Measurements from ENCODE around the gene AGPAT1. TPM values are rescaled to one million over a fixed set of nuclear protein-coding genes. Genes with fewer than 3 reads are reported as not detected.
A peak's percentile ranks its signal among the peaks of the same experiment; 100 is the strongest.

Gene AGPAT1
- total and polyA plus RNA-seq, 2 of the 13 experiments (the other 11 are each of a cell fraction or from before 2014, with no cell fraction given): 51.3 to 139 TPM

DNA sequence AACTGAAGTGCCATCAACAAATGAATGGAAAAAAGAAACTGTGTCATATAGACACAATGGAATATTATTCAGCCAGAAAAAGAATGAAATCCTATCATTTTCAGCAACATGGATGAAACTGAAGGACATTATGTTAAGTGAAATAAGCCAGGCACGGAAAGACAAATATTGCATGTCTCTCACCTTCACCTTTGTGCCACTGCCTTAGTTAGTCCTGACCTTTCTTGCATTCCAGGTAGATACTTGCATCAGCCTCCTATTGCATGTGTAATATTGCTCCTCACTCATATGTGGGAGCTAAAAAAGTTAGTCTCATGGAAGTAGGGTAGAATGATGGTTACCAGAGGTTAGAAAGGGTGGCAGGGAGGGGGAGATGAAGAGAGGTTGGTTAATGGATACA, 33.1 kb upstream of the AGPAT1 start (continued):
- TF ChIP-seq, protein P1, sequence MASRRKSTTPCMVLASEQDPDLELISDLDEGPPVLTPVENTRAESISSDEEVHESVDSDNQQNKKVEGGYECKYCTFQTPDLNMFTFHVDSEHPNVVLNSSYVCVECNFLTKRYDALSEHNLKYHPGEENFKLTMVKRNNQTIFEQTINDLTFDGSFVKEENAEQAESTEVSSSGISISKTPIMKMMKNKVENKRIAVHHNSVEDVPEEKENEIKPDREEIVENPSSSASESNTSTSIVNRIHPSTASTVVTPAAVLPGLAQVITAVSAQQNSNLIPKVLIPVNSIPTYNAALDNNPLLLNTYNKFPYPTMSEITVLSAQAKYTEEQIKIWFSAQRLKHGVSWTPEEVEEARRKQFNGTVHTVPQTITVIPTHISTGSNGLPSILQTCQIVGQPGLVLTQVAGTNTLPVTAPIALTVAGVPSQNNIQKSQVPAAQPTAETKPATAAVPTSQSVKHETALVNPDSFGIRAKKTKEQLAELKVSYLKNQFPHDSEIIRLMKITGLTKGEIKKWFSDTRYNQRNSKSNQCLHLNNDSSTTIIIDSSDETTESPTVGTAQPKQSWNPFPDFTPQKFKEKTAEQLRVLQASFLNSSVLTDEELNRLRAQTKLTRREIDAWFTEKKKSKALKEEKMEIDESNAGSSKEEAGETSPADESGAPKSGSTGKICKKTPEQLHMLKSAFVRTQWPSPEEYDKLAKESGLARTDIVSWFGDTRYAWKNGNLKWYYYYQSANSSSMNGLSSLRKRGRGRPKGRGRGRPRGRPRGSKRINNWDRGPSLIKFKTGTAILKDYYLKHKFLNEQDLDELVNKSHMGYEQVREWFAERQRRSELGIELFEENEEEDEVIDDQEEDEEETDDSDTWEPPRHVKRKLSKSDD (CRISPR knock-in tag; IDR thresholded peaks at IDR 0.05; ENCODE audit: low read depth): no peak
- TF ChIP-seq SMYD3 (CRISPR knock-in tag; IDR thresholded peaks at IDR 0.05): no peak
- TF ChIP-seq RXRB (CRISPR knock-in tag; IDR thresholded peaks at IDR 0.05; ENCODE audit: borderline replicate concordance): no peak
- no peak for TF ChIP-seq SIX1 (CRISPR knock-in tag; IDR thresholded peaks at IDR 0.05; ENCODE audit: borderline replicate concordance)
- TF ChIP-seq FOXP1 (IDR thresholded peaks at IDR 0.05): no peak
- TF ChIP-seq FOXP1 (CRISPR knock-in tag; IDR thresholded peaks at IDR 0.05): no peak
- no peak for TF ChIP-seq MAZ (IDR thresholded peaks at IDR 0.05; ENCODE audit: borderline replicate concordance, low read depth, low read length)
- no peak for TF ChIP-seq MAZ (CRISPR knock-in tag; IDR thresholded peaks at IDR 0.05; ENCODE audit: low read depth)
- TF ChIP-seq, protein P2, sequence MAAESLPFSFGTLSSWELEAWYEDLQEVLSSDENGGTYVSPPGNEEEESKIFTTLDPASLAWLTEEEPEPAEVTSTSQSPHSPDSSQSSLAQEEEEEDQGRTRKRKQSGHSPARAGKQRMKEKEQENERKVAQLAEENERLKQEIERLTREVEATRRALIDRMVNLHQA (CRISPR knock-in tag; IDR thresholded peaks at IDR 0.05): no peak
- TF ChIP-seq SETDB1 (CRISPR knock-in tag; IDR thresholded peaks at IDR 0.05; ENCODE audit: borderline replicate concordance): no peak
- no peak for TF ChIP-seq HDAC2 (CRISPR knock-in tag; IDR thresholded peaks at IDR 0.05)

DNA sequence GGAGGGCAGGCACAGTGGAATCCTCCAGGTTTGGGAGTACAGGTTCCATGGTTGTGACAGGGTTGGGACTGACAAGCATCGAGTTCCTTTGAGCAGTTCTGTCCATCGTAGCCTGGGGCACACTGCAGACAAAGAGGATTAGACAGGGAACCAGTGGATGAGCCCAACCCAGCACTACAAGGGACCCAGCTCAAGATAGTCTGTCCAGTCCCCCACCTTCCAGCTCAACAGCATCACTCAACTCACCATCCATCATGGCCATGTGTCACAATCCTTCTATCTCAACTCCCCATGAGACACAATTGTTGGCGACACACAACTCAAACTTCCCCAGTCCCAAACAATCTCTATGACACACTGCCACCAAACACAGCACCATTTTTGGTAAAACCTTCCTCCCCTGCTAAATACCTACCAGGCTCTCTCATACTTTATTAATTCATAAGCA, 28.4 kb upstream of the AGPAT1 start:
- no peaks in the 10 kb centered on the region for H3K36me3 ChIP-seq (replicated peaks in 1 of 2; ENCODE audit: control insufficient read depth in 1 of 2, insufficient read depth in 2 of 2, low read length in 2 of 2)
- H2AFZ ChIP-seq (ENCODE audit: low read length): no peak overlapping the region
- intact Hi-C loops (cut with micrococcal nuclease; ENCODE audit: unreplicated experiment) (no loop called here), in situ Hi-C loops (cut with HindIII; ENCODE audit: extremely low pct_ligation_motif_present, low pct_unique_long_range_greater_than_20kb) (no loop called here)
- no peak for DNase-seq (ENCODE audit: low spot score)
- BruUV-seq (replicated peaks): no TSS peak
- H3K79me2 ChIP-seq (ENCODE audit: insufficient read depth, low read length): no peaks in the 10 kb centered on the region
- H3K4me3 ChIP-seq (replicated peaks in 1 of 3; ENCODE audit: insufficient read depth in 1 of 3, low read depth in 2 of 3, low read length in 3 of 3): no peak overlapping the region
- no peak for FAIRE-seq
- no peak overlapping the region for H3K4me2 ChIP-seq (ENCODE audit: low read depth, low read length)
- no peaks in the 10 kb centered on the region for H4K20me1 ChIP-seq (ENCODE audit: insufficient read depth, low read length)
- peaks cover 19% of the 10 kb centered on the region for H3K4me1 ChIP-seq (ENCODE audit: insufficient read depth, low read length)
- no peaks in the 10 kb centered on the region for H3K9me3 ChIP-seq (ENCODE audit: low read length)
- no peak overlapping the region for H3K27ac ChIP-seq (ENCODE audit: extremely low read length, insufficient read depth, low read length)
- ChIA-PET POLR2A (no interaction called here), CTCF (ENCODE audit: low intra/inter-chr PET ratio, low total read pairs) (no interaction called here)
- 30% methylated on average over 2 of the region's 3 CpGs for WGBS (ENCODE audit: low lambda C conversion rate)
- H3K9ac ChIP-seq (ENCODE audit: insufficient read depth, low read depth, low read length): no peak overlapping the region
- H3K27me3 ChIP-seq (ENCODE audit: control insufficient read depth in 1 of 2, insufficient read depth in 2 of 2, low read length in 2 of 2): peaks cover 4 to 29% of the 10 kb centered on the region in 2 experiments; a peak in 4 of 5 replicates
- no peak for ATAC-seq
- TF ChIP-seq ELF3 (CRISPR knock-in tag; IDR thresholded peaks at IDR 0.05): no peak
- no peak for TF ChIP-seq CREM (IDR thresholded peaks at IDR 0.05)
- no peak for TF ChIP-seq CREM (CRISPR knock-in tag; IDR thresholded peaks at IDR 0.05)
- TF ChIP-seq, protein P3, sequence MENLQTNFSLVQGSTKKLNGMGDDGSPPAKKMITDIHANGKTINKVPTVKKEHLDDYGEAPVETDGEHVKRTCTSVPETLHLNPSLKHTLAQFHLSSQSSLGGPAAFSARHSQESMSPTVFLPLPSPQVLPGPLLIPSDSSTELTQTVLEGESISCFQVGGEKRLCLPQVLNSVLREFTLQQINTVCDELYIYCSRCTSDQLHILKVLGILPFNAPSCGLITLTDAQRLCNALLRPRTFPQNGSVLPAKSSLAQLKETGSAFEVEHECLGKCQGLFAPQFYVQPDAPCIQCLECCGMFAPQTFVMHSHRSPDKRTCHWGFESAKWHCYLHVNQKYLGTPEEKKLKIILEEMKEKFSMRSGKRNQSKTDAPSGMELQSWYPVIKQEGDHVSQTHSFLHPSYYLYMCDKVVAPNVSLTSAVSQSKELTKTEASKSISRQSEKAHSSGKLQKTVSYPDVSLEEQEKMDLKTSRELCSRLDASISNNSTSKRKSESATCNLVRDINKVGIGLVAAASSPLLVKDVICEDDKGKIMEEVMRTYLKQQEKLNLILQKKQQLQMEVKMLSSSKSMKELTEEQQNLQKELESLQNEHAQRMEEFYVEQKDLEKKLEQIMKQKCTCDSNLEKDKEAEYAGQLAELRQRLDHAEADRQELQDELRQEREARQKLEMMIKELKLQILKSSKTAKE (CRISPR knock-in tag; IDR thresholded peaks at IDR 0.05; ENCODE audit: borderline replicate concordance): no peak
- TF ChIP-seq, protein P4, sequence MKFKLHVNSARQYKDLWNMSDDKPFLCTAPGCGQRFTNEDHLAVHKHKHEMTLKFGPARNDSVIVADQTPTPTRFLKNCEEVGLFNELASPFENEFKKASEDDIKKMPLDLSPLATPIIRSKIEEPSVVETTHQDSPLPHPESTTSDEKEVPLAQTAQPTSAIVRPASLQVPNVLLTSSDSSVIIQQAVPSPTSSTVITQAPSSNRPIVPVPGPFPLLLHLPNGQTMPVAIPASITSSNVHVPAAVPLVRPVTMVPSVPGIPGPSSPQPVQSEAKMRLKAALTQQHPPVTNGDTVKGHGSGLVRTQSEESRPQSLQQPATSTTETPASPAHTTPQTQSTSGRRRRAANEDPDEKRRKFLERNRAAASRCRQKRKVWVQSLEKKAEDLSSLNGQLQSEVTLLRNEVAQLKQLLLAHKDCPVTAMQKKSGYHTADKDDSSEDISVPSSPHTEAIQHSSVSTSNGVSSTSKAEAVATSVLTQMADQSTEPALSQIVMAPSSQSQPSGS (CRISPR knock-in tag; IDR thresholded peaks at IDR 0.05): no peak
- TF ChIP-seq, protein P5, sequence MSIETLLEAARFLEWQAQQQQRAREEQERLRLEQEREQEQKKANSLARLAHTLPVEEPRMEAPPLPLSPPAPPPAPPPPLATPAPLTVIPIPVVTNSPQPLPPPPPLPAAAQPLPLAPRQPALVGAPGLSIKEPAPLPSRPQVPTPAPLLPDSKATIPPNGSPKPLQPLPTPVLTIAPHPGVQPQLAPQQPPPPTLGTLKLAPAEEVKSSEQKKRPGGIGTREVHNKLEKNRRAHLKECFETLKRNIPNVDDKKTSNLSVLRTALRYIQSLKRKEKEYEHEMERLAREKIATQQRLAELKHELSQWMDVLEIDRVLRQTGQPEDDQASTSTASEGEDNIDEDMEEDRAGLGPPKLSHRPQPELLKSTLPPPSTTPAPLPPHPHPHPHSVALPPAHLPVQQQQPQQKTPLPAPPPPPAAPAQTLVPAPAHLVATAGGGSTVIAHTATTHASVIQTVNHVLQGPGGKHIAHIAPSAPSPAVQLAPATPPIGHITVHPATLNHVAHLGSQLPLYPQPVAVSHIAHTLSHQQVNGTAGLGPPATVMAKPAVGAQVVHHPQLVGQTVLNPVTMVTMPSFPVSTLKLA (IDR thresholded peaks at IDR 0.05): 0 out of 2 replicates have a peak, but pooled peaks have one; percentile 15
